Measurements from ENCODE around the gene IGF1R. TPM values are rescaled to one million over a fixed set of nuclear protein-coding genes. Genes with fewer than 3 reads are reported as not detected.

The IGF1R gene
- total RNA-seq, 1 experiment from 2014 or later = 24.1 TPM

DNA sequence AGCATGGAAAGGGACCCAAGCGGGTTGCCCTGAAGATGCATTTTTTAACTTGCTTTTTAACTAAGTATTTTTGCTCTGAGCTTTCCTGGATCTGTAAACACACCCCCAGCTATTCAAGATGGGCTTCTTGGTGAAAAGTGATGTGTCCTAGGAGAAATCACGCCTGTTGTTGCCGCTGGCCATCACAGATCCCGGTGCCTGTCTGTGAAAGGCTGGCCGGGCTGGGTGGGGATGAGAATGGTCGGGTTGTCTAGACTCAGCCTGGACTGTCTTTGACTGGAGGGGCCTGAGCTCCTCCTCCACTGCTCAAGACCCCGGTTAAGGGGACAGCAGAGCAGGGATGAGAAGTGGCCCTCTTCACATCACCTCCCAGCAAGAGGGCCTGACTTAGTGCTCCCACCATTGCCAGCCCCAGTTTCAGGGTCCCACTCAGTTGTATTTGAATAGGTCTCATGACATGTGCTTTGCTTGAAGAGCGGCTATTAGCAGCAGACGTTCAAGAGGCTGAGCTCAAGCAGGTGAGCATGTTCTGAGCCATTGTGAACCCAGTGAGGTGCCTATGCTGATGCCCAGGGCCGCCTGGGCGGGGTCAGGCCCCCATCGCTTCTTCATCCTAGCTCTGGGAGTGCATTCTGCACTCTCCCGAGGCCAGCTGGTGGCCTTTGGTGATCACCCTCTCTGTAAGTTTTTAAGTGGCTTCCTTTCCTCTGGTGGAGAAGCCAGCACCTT, 79.9 kb downstream of the IGF1R start:
- Histone ChIP-seq H3K36me3 (no peaks in the 10 kb centered on the region), H3K9me3 (replicated peaks) (0 out of 2 replicates have a peak, but pooled peaks cover 2% of the 10 kb centered on the region), H3K27ac (peak overlapping the region; percentile 87), H3K4me3 (no peak overlapping the region), H3K27me3 (no peaks in the 10 kb centered on the region), H3K4me1 (peaks cover 32% of the 10 kb centered on the region)
- peak; percentile 34 to 44 for DNase-seq

- H3K4me1 ChIP-seq = peaks cover 32% of the 10 kb centered on the region
- peak in 1 of 2 experiments; percentile 28 for DNase-seq
- H3K9me3 ChIP-seq (replicated peaks) = 0 out of 2 replicates have a peak, but pooled peaks cover 2% of the 10 kb centered on the region
- H3K4me3 ChIP-seq = no peak overlapping the region
- H3K36me3 ChIP-seq = no peaks in the 10 kb centered on the region
- H3K27me3 ChIP-seq = no peaks in the 10 kb centered on the region
- H3K27ac ChIP-seq = peak overlapping the region; percentile 87
Observed at GRCh38 chr15:98728811-98729160, 80.4 kb downstream of the IGF1R start.

GRCh38 chr15:98729446-98730042, 81.2 kb downstream of the IGF1R start:
- 0 out of 2 replicates have a peak, but pooled peaks cover 2% of the 10 kb centered on the region for H3K9me3 ChIP-seq (replicated peaks)
- H3K4me3 ChIP-seq = no peak overlapping the region
- no peaks in the 10 kb centered on the region for H3K36me3 ChIP-seq
- peaks cover 32% of the 10 kb centered on the region for H3K4me1 ChIP-seq
- peak overlapping the region; percentile 87; the same call in 1 of the 2 replicates for H3K27ac ChIP-seq
- H3K27me3 ChIP-seq = no peaks in the 10 kb centered on the region
- DNase-seq = peak; percentile 64 to 68

DNA sequence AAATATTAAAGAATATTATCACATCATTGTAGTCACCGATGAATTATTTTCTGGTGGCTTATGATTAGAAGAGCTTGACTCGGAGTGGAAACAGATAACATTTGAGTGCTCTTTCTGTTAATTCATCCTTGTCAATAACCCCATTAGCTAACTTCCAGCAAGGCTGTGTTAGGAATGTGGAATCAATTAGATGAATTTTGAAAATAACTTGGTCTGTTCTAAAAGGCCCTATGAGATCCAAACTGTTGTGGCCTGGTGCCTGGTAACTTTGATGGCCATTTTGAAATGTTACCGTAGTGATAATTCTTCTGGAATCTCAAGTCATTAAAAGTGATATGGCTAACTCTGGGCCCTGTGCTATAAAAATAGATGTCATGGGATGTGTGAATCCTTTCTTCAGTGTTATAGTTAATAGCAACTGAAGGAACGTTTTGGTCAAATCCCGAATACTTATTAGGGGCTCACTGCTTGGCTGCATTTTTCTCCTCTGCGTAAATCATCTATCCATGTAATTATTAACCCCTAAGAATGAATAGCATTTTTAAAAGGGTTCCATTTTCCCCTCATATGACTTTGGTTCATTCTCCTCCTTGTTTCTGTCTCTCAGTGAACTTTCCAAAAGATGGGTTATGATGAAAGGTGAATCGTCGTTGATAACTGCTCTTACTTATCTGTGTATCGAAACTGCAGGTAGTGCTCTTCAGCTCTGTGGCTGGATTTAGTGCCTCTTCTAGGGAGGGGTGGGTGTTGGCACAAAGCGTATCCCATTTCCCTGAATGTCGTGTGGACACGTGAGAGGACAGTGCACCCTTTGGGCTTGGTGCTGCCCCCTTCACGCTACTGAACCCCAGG, 82.7 kb downstream of the IGF1R start:
- H3K9me3 ChIP-seq (replicated peaks) = 0 out of 2 replicates have a peak, but pooled peaks cover 2% of the 10 kb centered on the region
- DNase-seq = no peak
- no peak overlapping the region for H3K27ac ChIP-seq
- peaks cover 32% of the 10 kb centered on the region for H3K4me1 ChIP-seq
- H3K4me3 ChIP-seq = no peak overlapping the region
- no peaks in the 10 kb centered on the region for H3K27me3 ChIP-seq
- no peaks in the 10 kb centered on the region for H3K36me3 ChIP-seq

- no peak for DNase-seq
- Histone ChIP-seq H3K9me3 (replicated peaks) (0 out of 2 replicates have a peak, but pooled peaks cover 2% of the 10 kb centered on the region), H3K4me1 (peaks cover 30% of the 10 kb centered on the region), H3K27me3 (no peaks in the 10 kb centered on the region), H3K27ac (no peak overlapping the region), H3K36me3 (no peaks in the 10 kb centered on the region), H3K4me3 (no peak overlapping the region)
Observed at GRCh38 chr15:98731712-98732450, 83.5 kb downstream of the IGF1R start.

DNA sequence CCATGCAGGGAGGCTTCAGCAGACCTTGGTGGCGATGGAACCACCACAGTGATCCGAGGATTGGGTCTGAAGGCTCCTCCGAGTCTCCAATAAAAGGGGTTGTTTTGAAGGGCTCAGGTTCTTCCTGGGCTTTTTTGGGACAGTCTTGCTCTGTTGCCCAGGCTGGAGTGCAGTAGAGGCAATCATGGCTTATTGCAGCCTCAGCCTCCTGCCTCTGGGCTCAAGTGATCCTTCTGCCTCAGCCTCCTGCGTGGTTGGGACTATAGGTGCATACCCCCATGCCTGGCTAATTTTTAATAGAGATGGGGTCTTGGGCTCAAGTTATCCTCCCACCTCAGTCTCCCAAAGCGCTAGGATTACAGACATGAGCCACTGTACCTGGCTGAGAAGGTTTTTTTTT, 84.8 kb downstream of the IGF1R start:
- no peak for DNase-seq
- peaks cover 21% of the 10 kb centered on the region for H3K4me1 ChIP-seq
- no peak overlapping the region for H3K4me3 ChIP-seq
- no peaks in the 10 kb centered on the region for H3K36me3 ChIP-seq
- no peak overlapping the region for H3K27ac ChIP-seq
- 0 out of 2 replicates have a peak, but pooled peaks cover 2% of the 10 kb centered on the region for H3K9me3 ChIP-seq (replicated peaks)
- no peaks in the 10 kb centered on the region for H3K27me3 ChIP-seq

- Histone ChIP-seq H3K4me3 (no peak overlapping the region), H3K4me1 (peaks cover 6% of the 10 kb centered on the region), H3K9me3 (replicated peaks) (0 out of 2 replicates have a peak, but pooled peaks cover 2% of the 10 kb centered on the region), H3K27ac (no peak overlapping the region), H3K36me3 (no peaks in the 10 kb centered on the region), H3K27me3 (no peaks in the 10 kb centered on the region)
- no peak for DNase-seq
Observed at GRCh38 chr15:98734466-98735199, 86.3 kb downstream of the IGF1R start.

GRCh38 chr15:98735304-98735703, 87.0 kb downstream of the IGF1R start:
- Histone ChIP-seq H3K27me3 (no peaks in the 10 kb centered on the region), H3K36me3 (no peaks in the 10 kb centered on the region), H3K9me3 (replicated peaks) (no peaks in the 10 kb centered on the region), H3K4me3 (no peak overlapping the region), H3K4me1 (0 out of 2 replicates have a peak, but pooled peaks cover 2% of the 10 kb centered on the region), H3K27ac (no peak overlapping the region)
- DNase-seq = no peak

GRCh38 chr15:98735895-98736617, 87.7 kb downstream of the IGF1R start:
- Histone ChIP-seq H3K9me3 (replicated peaks) (no peaks in the 10 kb centered on the region), H3K36me3 (no peaks in the 10 kb centered on the region), H3K4me3 (no peak overlapping the region), H3K4me1 (no peaks in the 10 kb centered on the region), H3K27ac (no peak overlapping the region), H3K27me3 (no peaks in the 10 kb centered on the region)
- DNase-seq = no peak

DNA sequence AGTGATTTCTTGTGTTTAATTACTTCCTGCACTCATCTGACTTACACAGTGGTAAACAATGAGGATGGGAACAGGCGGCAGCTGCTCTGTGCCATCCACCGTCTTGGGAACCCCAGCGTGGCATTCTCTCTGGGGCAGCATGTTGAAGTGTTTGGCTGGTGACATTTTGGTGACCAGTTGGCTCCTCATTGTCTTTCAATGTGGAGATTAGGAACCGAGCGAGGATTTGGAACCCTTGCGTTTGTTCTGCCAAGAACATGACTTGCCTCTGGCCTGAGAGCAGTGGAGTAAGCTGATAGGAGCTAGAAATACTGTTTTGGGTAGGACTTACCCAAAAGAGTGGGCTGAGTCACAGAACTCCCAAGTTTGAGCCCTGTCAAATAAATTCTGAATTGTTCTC, 88.8 kb downstream of the IGF1R start:
- H3K27me3 ChIP-seq = no peaks in the 10 kb centered on the region
- H3K27ac ChIP-seq = no peak overlapping the region
- H3K4me3 ChIP-seq = no peak overlapping the region
- no peaks in the 10 kb centered on the region for H3K36me3 ChIP-seq
- no peak for DNase-seq
- H3K9me3 ChIP-seq (replicated peaks) = no peaks in the 10 kb centered on the region
- H3K4me1 ChIP-seq = no peaks in the 10 kb centered on the region

GRCh38 chr15:98737721-98738120, 89.4 kb downstream of the IGF1R start:
- H3K4me1 ChIP-seq = no peaks in the 10 kb centered on the region
- no peaks in the 10 kb centered on the region for H3K9me3 ChIP-seq (replicated peaks)
- H3K36me3 ChIP-seq = no peaks in the 10 kb centered on the region
- no peak for DNase-seq
- H3K4me3 ChIP-seq = no peak overlapping the region
- no peaks in the 10 kb centered on the region for H3K27me3 ChIP-seq
- H3K27ac ChIP-seq = no peak overlapping the region

DNA sequence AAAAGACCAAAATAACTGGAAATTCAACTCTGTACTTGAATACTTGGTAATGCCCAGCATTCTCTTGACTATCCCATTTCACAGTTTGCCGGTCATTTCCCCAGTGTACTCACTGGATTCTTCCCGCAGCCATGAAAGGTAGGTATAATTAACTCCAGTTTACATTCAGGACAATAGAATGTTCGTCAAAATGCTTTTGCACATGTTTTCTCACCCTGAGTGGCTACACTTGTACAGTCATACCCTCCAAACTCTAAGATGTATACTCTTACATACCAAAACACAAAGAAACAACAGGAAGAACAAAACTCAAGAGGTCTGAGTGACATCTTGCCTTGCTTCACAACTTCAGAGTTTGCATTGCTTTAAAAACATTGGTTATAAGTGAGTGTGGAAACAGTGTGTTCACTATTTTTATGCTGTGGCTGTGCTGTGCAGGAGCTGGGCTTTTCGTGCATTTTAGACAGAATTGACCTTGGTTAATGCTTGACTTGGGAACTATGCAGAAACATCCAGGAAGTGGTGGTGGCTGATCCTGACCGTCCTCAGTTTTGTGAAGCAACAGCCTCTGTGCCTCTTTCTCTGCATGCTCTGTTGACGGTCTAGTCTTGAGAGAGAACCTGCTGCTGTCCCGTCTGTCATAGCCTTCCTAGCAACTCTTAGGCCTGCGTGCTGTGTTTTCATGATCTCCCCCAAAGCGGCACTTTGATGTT, 90.5 kb downstream of the IGF1R start:
- H3K4me1 ChIP-seq = peaks cover 3% of the 10 kb centered on the region
- H3K4me3 ChIP-seq = no peak overlapping the region
- H3K9me3 ChIP-seq (replicated peaks) = no peaks in the 10 kb centered on the region
- no peak for DNase-seq
- H3K27ac ChIP-seq = no peak overlapping the region
- H3K27me3 ChIP-seq = no peaks in the 10 kb centered on the region
- H3K36me3 ChIP-seq = no peaks in the 10 kb centered on the region

GRCh38 chr15:98740295-98740694, 92.0 kb downstream of the IGF1R start:
- H3K27me3 ChIP-seq = no peaks in the 10 kb centered on the region
- H3K4me1 ChIP-seq = peaks cover 8% of the 10 kb centered on the region
- no peak overlapping the region for H3K27ac ChIP-seq
- no peak overlapping the region for H3K4me3 ChIP-seq
- H3K9me3 ChIP-seq (replicated peaks) = no peaks in the 10 kb centered on the region
- H3K36me3 ChIP-seq = no peaks in the 10 kb centered on the region
- no peak for DNase-seq
